ENCODE measurements around the gene STEAP1B.

Gene STEAP1B

GRCh38 chr7:22499888-22500689 is at the start of gene STEAP1B:
STEAP1B (minus strand) TSS chr7:22500188; CDS start chr7:22494855, 5,333 bp downstream.
- DNase-seq (ENCODE audit: extremely low read depth, low read depth) = peak; percentile 37
- H3K4me3 ChIP-seq (replicated peaks; ENCODE audit: low read depth, low read length) = peak within 1 kb of the TSS; percentile 28

DNA sequence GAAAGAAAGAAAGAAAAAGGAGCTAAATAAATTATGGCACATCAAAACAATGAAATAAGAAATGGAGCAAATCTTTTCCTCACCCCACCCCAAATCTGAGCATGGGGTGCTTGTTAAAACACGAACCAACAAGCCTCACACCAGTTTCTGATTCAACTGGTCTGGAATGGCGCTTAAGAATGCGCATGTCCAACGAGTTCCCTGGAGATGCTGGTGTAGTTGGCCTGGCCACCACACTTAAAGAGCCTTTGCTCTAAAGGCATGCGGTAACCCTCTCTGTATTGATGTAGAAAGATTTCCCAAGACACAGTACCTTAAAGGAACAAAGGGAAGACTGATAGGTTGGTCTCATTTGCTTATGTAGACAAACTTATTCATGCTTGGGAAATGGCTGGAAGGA is 49.1 kb upstream of the STEAP1B start:
- DNase-seq (ENCODE audit: extremely low read depth, low read depth) = no peak
- no peak for TF ChIP-seq CTCF (IDR thresholded peaks at IDR 0.05; ENCODE audit: low read depth, low read length, missing control alignments)
- H3K4me3 ChIP-seq (replicated peaks; ENCODE audit: low read depth, low read length) = no peak overlapping the region

More at GRCh38 chr7:22499888-22500689, at the start of gene STEAP1B:
- peak; percentile 72 for TF ChIP-seq CTCF (IDR thresholded peaks at IDR 0.05; ENCODE audit: low read depth, low read length, missing control alignments)

DNA sequence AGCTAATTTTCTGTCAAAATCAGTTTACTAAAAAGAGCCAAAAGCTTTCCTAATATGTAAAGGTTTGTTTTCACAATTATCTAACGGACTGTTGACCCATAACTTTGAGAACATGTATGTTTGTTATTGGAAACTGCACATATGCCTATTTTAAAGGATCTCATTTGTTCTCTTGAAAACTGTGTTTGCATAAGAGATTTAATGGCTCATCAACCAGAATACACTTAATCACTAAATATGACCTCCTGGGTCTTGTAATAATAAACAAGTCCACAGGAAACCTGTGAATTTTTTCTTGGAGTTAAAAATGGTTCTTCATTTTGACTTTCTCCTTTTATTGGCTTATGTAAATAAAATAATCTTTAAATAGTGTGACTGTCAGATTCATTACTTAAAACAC is 48.3 kb upstream of the STEAP1B start:
- TF ChIP-seq CTCF (IDR thresholded peaks at IDR 0.05; ENCODE audit: low read depth, low read length, missing control alignments) = no peak
- no peak overlapping the region for H3K4me3 ChIP-seq (replicated peaks; ENCODE audit: low read depth, low read length)
- DNase-seq (ENCODE audit: extremely low read depth, low read depth) = no peak

- no peak for DNase-seq (ENCODE audit: extremely low read depth, low read depth)
- TF ChIP-seq CTCF (IDR thresholded peaks at IDR 0.05; ENCODE audit: low read depth, low read length, missing control alignments) = no peak
- no peak overlapping the region for H3K4me3 ChIP-seq (replicated peaks; ENCODE audit: low read depth, low read length)
Observed at GRCh38 chr7:22546769-22547168, 46.8 kb upstream of the STEAP1B start.

GRCh38 chr7:22545529-22545928 is 45.5 kb upstream of the STEAP1B start:
- TF ChIP-seq CTCF (IDR thresholded peaks at IDR 0.05; ENCODE audit: low read depth, low read length, missing control alignments) = no peak
- no peak overlapping the region for H3K4me3 ChIP-seq (replicated peaks; ENCODE audit: low read depth, low read length)
- no peak for DNase-seq (ENCODE audit: extremely low read depth, low read depth)

DNA sequence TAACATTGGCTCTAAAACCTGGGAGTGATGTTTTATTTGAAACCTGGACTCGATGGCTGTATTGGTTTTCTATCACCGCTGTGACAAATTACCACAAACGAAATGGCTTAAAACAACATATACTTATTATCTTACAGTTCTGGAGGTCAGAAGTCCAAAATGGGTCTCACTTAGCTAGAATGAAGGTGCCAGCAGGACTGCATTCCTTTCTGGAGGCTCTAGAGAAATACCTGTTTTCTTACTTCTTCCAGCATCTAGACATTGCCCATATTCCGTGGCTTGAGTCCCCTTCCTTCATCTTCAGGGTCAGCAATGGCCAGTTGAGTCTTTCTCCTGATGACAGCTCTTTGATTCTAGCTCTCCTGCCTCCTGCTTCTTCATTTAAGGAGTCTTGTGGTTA is 44.3 kb upstream of the STEAP1B start:
- TF ChIP-seq CTCF (IDR thresholded peaks at IDR 0.05; ENCODE audit: low read depth, low read length, missing control alignments) = no peak
- DNase-seq (ENCODE audit: extremely low read depth, low read depth) = no peak
- no peak overlapping the region for H3K4me3 ChIP-seq (replicated peaks; ENCODE audit: low read depth, low read length)
